ENCODE data around the gene LHX3.

The LHX3 gene

GRCh38 chr9:136178061-136178772 lies 26.7 kb downstream of the LHX3 start:
- DNase-seq (ENCODE audit: low read depth): no peak
- TF ChIP-seq, protein P1, sequence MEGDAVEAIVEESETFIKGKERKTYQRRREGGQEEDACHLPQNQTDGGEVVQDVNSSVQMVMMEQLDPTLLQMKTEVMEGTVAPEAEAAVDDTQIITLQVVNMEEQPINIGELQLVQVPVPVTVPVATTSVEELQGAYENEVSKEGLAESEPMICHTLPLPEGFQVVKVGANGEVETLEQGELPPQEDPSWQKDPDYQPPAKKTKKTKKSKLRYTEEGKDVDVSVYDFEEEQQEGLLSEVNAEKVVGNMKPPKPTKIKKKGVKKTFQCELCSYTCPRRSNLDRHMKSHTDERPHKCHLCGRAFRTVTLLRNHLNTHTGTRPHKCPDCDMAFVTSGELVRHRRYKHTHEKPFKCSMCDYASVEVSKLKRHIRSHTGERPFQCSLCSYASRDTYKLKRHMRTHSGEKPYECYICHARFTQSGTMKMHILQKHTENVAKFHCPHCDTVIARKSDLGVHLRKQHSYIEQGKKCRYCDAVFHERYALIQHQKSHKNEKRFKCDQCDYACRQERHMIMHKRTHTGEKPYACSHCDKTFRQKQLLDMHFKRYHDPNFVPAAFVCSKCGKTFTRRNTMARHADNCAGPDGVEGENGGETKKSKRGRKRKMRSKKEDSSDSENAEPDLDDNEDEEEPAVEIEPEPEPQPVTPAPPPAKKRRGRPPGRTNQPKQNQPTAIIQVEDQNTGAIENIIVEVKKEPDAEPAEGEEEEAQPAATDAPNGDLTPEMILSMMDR (conservative IDR thresholded peaks at IDR 0.05; ENCODE audit: control insufficient read depth, insufficient read depth, low read depth, low read length): no peak
- no peak overlapping the region for H3K4me3 ChIP-seq (ENCODE audit: control insufficient read depth, low read depth, low read length)

- TF ChIP-seq, protein P1 (conservative IDR thresholded peaks at IDR 0.05; ENCODE audit: control insufficient read depth, insufficient read depth, low read depth, low read length): no peak
- H3K4me3 ChIP-seq (ENCODE audit: control insufficient read depth, low read depth, low read length): no peak overlapping the region
- DNase-seq (ENCODE audit: low read depth): no peak
These were observed 27.7 kb downstream of the LHX3 start for GRCh38 chr9:136177224-136177623.

DNA sequence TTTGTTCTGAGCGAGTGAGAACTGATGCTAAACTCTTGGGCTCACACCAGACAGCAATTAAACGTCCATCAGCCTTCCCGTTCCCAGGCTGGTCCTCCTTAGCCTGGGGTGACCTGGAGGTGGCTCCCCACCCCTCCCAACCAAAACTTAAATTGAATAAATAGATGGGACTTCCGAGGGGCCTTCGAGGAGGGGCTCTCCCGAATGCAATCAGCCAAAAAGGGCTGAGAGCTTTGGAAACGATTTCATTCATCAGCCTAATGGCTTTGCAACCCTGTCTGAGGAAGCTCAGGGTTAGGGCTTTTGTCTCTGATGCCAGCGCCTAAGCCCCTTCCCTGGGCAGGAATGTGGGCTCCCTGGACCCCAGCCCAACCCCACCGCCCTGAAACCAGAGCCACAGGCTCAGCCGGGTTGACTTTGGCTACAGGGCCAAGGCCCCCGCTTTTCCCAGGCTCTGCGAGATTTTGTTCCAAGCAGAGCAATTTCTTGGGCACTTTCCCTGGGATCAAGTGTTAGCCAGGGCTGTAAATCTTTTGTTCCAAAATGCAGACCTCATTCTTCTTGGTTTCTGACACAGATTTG lies 29.2 kb downstream of the LHX3 start:
- DNase-seq (ENCODE audit: low read depth): no peak
- no peak overlapping the region for H3K4me3 ChIP-seq (ENCODE audit: control insufficient read depth, low read depth, low read length)
- TF ChIP-seq, protein P1 (conservative IDR thresholded peaks at IDR 0.05; ENCODE audit: control insufficient read depth, insufficient read depth, low read depth, low read length): no peak

- TF ChIP-seq, protein P1 (conservative IDR thresholded peaks at IDR 0.05; ENCODE audit: control insufficient read depth, insufficient read depth, low read depth, low read length): no peak
- no peak for DNase-seq (ENCODE audit: low read depth)
- no peak overlapping the region for H3K4me3 ChIP-seq (ENCODE audit: control insufficient read depth, low read depth, low read length)
These were observed 29.9 kb downstream of the LHX3 start for GRCh38 chr9:136174779-136175615.

- TF ChIP-seq, protein P1 (conservative IDR thresholded peaks at IDR 0.05; ENCODE audit: control insufficient read depth, insufficient read depth, low read depth, low read length): no peak
- DNase-seq (ENCODE audit: low read depth): no peak
- H3K4me3 ChIP-seq (ENCODE audit: control insufficient read depth, low read depth, low read length): no peak overlapping the region
These were observed 31.2 kb downstream of the LHX3 start for GRCh38 chr9:136173648-136174290.

- TF ChIP-seq, protein P1 (conservative IDR thresholded peaks at IDR 0.05; ENCODE audit: control insufficient read depth, insufficient read depth, low read depth, low read length): no peak
- no peak for DNase-seq (ENCODE audit: low read depth)
- no peak overlapping the region for H3K4me3 ChIP-seq (ENCODE audit: control insufficient read depth, low read depth, low read length)
These were observed 32.4 kb downstream of the LHX3 start for GRCh38 chr9:136172412-136173079.

Data from fibroblast of mammary gland (primary cell).